Measurements from ENCODE around the gene FZD7. TPM values are rescaled to one million over a fixed set of nuclear protein-coding genes. Genes with fewer than 3 reads are reported as not detected.

The FZD7 gene
- total RNA-seq, 4 donors from 2014 or later: 4.4 to 9.4 (median 6.4) TPM

GRCh38 chr2:202009019-202009481, 24.6 kb upstream of the FZD7 start:
- Histone ChIP-seq H3K4me1 (peaks cover 5 to 14% of the 10 kb centered on the region in 2 donors), H3K9me3 (no peaks in the 10 kb centered on the region), H3K4me3 (peak overlapping the region in 2 of 4 donors; percentile 11 to 13), H3K27me3 (no peaks in the 10 kb centered on the region), H3K36me3 (no peaks in the 10 kb centered on the region), H3K27ac (peak overlapping the region; percentile 76 to 86 (median 81))
- in situ Hi-C loops (cut with MboI; ENCODE audit: low sequenced_read_pairs in 4 of 4) (no loop called here), intact Hi-C loops (cut with DNase I; ENCODE audit: low total_unique reads) (no loop called here)
- no peak for TF ChIP-seq POLR2A (IDR thresholded peaks at IDR 0.05)
- TF ChIP-seq, protein P1, sequence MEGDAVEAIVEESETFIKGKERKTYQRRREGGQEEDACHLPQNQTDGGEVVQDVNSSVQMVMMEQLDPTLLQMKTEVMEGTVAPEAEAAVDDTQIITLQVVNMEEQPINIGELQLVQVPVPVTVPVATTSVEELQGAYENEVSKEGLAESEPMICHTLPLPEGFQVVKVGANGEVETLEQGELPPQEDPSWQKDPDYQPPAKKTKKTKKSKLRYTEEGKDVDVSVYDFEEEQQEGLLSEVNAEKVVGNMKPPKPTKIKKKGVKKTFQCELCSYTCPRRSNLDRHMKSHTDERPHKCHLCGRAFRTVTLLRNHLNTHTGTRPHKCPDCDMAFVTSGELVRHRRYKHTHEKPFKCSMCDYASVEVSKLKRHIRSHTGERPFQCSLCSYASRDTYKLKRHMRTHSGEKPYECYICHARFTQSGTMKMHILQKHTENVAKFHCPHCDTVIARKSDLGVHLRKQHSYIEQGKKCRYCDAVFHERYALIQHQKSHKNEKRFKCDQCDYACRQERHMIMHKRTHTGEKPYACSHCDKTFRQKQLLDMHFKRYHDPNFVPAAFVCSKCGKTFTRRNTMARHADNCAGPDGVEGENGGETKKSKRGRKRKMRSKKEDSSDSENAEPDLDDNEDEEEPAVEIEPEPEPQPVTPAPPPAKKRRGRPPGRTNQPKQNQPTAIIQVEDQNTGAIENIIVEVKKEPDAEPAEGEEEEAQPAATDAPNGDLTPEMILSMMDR (IDR thresholded peaks at IDR 0.05 in 4 of 5, conservative IDR thresholded peaks at IDR 0.05 in 1 of 5): no peak
- DNase-seq: peak; percentile 49 to 70
- peak; percentile 98 to 99 for ATAC-seq

DNA sequence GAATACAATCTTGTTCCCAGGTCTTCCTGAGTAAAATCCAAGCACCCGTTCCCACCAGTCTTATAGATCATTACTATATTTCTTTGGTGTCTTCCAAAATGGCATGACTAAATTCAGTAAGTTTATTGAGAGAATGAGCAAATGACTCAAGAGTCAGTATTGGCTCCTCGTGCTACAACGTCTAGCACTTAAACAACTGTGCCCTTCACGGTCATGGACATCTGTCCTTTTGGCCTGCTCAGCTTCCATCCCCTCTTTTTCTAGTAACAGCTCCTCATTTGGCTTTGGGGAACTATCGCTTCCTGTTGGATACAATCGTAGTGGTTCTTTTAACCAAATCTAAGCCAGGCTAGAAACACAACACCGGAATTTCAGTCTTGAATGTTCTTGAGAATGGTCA, 24.1 kb upstream of the FZD7 start:
- intact Hi-C loops (cut with DNase I; ENCODE audit: low total_unique reads): no loop called here
- ATAC-seq: peak in 1 of 2 donors; percentile 61
- TF ChIP-seq, protein P1 (IDR thresholded peaks at IDR 0.05 in 4 of 5, conservative IDR thresholded peaks at IDR 0.05 in 1 of 5): no peak
- no peak for TF ChIP-seq POLR2A (IDR thresholded peaks at IDR 0.05)
- in situ Hi-C loops (cut with MboI; ENCODE audit: low sequenced_read_pairs in 4 of 4): no loop called here
- H3K27ac ChIP-seq: peak overlapping the region; percentile 76 to 86 (median 81)
- H3K4me1 ChIP-seq: peaks cover 5 to 14% of the 10 kb centered on the region in 2 donors
- no peaks in the 10 kb centered on the region for H3K27me3 ChIP-seq
- no peaks in the 10 kb centered on the region for H3K36me3 ChIP-seq
- no peak for DNase-seq
- no peaks in the 10 kb centered on the region for H3K9me3 ChIP-seq
- H3K4me3 ChIP-seq: peak overlapping the region in 1 of 4 donors; percentile 13

- in situ Hi-C loops (cut with MboI; ENCODE audit: low sequenced_read_pairs in 4 of 4): no loop called here
- intact Hi-C loops (cut with DNase I; ENCODE audit: low total_unique reads): no loop called here
- no peaks in the 10 kb centered on the region for H3K9me3 ChIP-seq
- peaks cover 29 to 36% of the 10 kb centered on the region in 2 donors for H3K4me1 ChIP-seq
- H3K36me3 ChIP-seq: no peaks in the 10 kb centered on the region
- TF ChIP-seq POLR2A (IDR thresholded peaks at IDR 0.05): no peak
- TF ChIP-seq, protein P1 (IDR thresholded peaks at IDR 0.05 in 4 of 5, conservative IDR thresholded peaks at IDR 0.05 in 1 of 5): no peak
- no peak for DNase-seq
- H3K4me3 ChIP-seq: no peak overlapping the region
- no peaks in the 10 kb centered on the region for H3K27me3 ChIP-seq
- no peak overlapping the region for H3K27ac ChIP-seq
- no peak for ATAC-seq
Observed at GRCh38 chr2:202014318-202014717, 19.3 kb upstream of the FZD7 start.

- ATAC-seq: no peak
- no peaks in the 10 kb centered on the region for H3K27me3 ChIP-seq
- no peaks in the 10 kb centered on the region for H3K9me3 ChIP-seq
- H3K36me3 ChIP-seq: no peaks in the 10 kb centered on the region
- H3K27ac ChIP-seq: no peak overlapping the region
- no peak overlapping the region for H3K4me3 ChIP-seq
- intact Hi-C loops (cut with DNase I; ENCODE audit: low total_unique reads) (no loop called here), in situ Hi-C loops (cut with MboI; ENCODE audit: low sequenced_read_pairs in 4 of 4) (no loop called here)
- TF ChIP-seq, protein P1 (IDR thresholded peaks at IDR 0.05 in 4 of 5, conservative IDR thresholded peaks at IDR 0.05 in 1 of 5): no peak
- no peak for TF ChIP-seq POLR2A (IDR thresholded peaks at IDR 0.05)
- H3K4me1 ChIP-seq: peaks cover 33 to 36% of the 10 kb centered on the region in 2 donors
- no peak for DNase-seq
Observed at GRCh38 chr2:202014759-202015211, 18.9 kb upstream of the FZD7 start.

- no peak overlapping the region for H3K27ac ChIP-seq
- no peaks in the 10 kb centered on the region for H3K36me3 ChIP-seq
- no peaks in the 10 kb centered on the region for H3K9me3 ChIP-seq
- intact Hi-C loops (cut with DNase I; ENCODE audit: low total_unique reads): no loop called here
- no peak for TF ChIP-seq POLR2A (IDR thresholded peaks at IDR 0.05)
- TF ChIP-seq, protein P1 (IDR thresholded peaks at IDR 0.05 in 4 of 5, conservative IDR thresholded peaks at IDR 0.05 in 1 of 5): no peak
- no peak overlapping the region for H3K4me3 ChIP-seq
- ATAC-seq: no peak
- in situ Hi-C loops (cut with MboI; ENCODE audit: low sequenced_read_pairs in 4 of 4): no loop called here
- H3K27me3 ChIP-seq: no peaks in the 10 kb centered on the region
- no peak for DNase-seq
- H3K4me1 ChIP-seq: peaks cover 39 to 40% of the 10 kb centered on the region in 2 donors
Observed at GRCh38 chr2:202015471-202015870, 18.2 kb upstream of the FZD7 start.

Data from gastrocnemius medialis (tissue), 4 donors.